ENCODE data around the gene SGMS1.
"Not testable (repeated sequence)": the region's sequence is repeated elsewhere in the genome, so short reads cannot be mapped to it uniquely, and the experiment has no call there.

The SGMS1 gene

GRCh38 chr10:50580262-50580891 lies 43.4 kb downstream of the SGMS1 start:
- no peak for DNase-seq (ENCODE audit: low read depth)

GRCh38 chr10:50579491-50580261 lies 44.1 kb downstream of the SGMS1 start:
- DNase-seq (ENCODE audit: low read depth): no peak

- no peak for DNase-seq (ENCODE audit: low read depth)
Observed at GRCh38 chr10:50578949-50579348, 44.8 kb downstream of the SGMS1 start.

GRCh38 chr10:50577681-50578350 lies 45.9 kb downstream of the SGMS1 start:
- DNase-seq (ENCODE audit: low read depth): peak; percentile 61

- no peak for DNase-seq (ENCODE audit: low read depth)
Observed at GRCh38 chr10:50577010-50577409, 46.7 kb downstream of the SGMS1 start.

- peak; percentile 67 for DNase-seq (ENCODE audit: low read depth)
Observed at GRCh38 chr10:50576245-50576815, 47.4 kb downstream of the SGMS1 start.

- no peak for DNase-seq (ENCODE audit: low read depth)
Observed at GRCh38 chr10:50575477-50576244, 48.1 kb downstream of the SGMS1 start.

GRCh38 chr10:50574931-50575330 lies 48.8 kb downstream of the SGMS1 start:
- DNase-seq (ENCODE audit: low read depth): no peak

GRCh38 chr10:50574305-50574704 lies 49.5 kb downstream of the SGMS1 start:
- DNase-seq (ENCODE audit: low read depth): peak; percentile 21

- no peak for DNase-seq (ENCODE audit: low read depth)
Observed at GRCh38 chr10:50572017-50572491, 51.7 kb downstream of the SGMS1 start.

GRCh38 chr10:50568750-50569149 lies 55.0 kb downstream of the SGMS1 start:
- DNase-seq (ENCODE audit: low read depth): not testable (repeated sequence)

GRCh38 chr10:50567384-50567783 lies 56.4 kb downstream of the SGMS1 start:
- DNase-seq (ENCODE audit: low read depth): no peak

GRCh38 chr10:50566150-50566549 lies 57.6 kb downstream of the SGMS1 start:
- DNase-seq (ENCODE audit: low read depth): no peak

GRCh38 chr10:50565301-50566083 lies 58.3 kb downstream of the SGMS1 start:
- DNase-seq (ENCODE audit: low read depth): no peak

GRCh38 chr10:50563906-50564305 lies 59.9 kb downstream of the SGMS1 start:
- DNase-seq (ENCODE audit: low read depth): no peak

- peak; percentile 37 for DNase-seq (ENCODE audit: low read depth)
Observed at GRCh38 chr10:50561816-50562215, 61.9 kb downstream of the SGMS1 start.

GRCh38 chr10:50561266-50561665 lies 62.5 kb downstream of the SGMS1 start:
- no peak for DNase-seq (ENCODE audit: low read depth)

- no peak for DNase-seq (ENCODE audit: low read depth)
Observed at GRCh38 chr10:50560370-50560769, 63.4 kb downstream of the SGMS1 start.

GRCh38 chr10:50558371-50558770 lies 65.4 kb downstream of the SGMS1 start:
- DNase-seq (ENCODE audit: low read depth): no peak

- DNase-seq (ENCODE audit: low read depth): no peak
Observed at GRCh38 chr10:50557130-50557682, 66.5 kb downstream of the SGMS1 start.

Measured in ELR (cell line).